ENCODE results near the gene RPEL1.
"Not testable (repeated sequence)": the region's sequence is repeated elsewhere in the genome, so short reads cannot be mapped to it uniquely, and the experiment has no call there.

RPEL1 gene

DNA sequence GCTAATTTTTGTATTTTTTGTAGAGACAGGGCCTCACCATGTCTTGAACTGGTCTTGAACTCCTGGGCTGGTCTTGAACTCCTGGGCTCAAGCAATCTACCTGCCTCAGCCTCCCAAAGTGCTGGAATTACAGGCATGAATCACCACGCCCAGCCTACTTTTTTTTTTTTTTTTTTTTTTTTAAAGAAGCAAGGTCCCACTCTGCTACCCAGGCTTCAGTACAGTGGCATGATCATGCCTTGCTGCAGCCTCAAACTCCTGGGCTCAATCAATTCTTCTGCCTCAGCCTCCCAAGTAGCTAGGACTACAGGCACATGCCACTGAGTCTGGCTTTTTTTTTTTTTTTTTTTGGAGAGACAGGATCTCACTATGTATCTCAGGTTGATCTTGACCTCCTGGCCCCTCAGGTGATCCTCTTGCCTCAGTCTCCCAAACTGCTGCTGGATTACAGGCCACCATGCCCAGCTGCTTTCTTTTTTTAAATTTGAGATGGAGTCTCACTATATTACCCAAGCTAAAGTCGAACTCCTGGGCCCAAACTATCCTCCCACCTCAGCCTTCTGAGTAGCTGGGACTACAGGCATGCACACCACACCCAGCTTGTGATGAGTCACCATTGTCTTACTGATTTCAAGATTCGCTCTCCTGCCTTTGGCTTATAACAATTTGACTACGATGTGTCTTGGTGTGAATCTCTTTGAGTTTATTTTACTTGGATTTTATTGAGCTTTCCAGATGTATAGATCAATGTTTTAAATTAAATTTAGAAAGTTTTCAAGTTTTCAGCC is 9.0 kb downstream of the RPEL1 start:
- no peak overlapping the region for H3K4me3 ChIP-seq (ENCODE audit: low read length)
- TF ChIP-seq EZH2phosphoT487 (IDR thresholded peaks at IDR 0.05; ENCODE audit: borderline replicate concordance, low read length) (no peak), CTCF (IDR thresholded peaks at IDR 0.05; ENCODE audit: low read depth, low read length, poor library complexity, severe bottlenecking) (no peak)
- no peaks in the 10 kb centered on the region for H3K36me3 ChIP-seq (ENCODE audit: control insufficient read depth, low read length)
- peaks cover 7% of the 10 kb centered on the region; the same call in 1 of the 2 replicates for H3K9me3 ChIP-seq (ENCODE audit: control insufficient read depth, insufficient read depth, low read length)
- no peaks in the 10 kb centered on the region for H4K20me1 ChIP-seq (ENCODE audit: control insufficient read depth, insufficient read depth, low read depth, low read length)
- H3K27ac ChIP-seq (ENCODE audit: low read depth, low read length): no peak overlapping the region
- H3K27me3 ChIP-seq (ENCODE audit: control insufficient read depth, low read length): no peaks in the 10 kb centered on the region
- H3K4me2 ChIP-seq (ENCODE audit: low read length): no peak overlapping the region
- no peaks in the 10 kb centered on the region for H3K4me1 ChIP-seq (ENCODE audit: control insufficient read depth, low read length)
- no peaks in the 10 kb centered on the region for H3F3A ChIP-seq (ENCODE audit: control insufficient read depth, insufficient read depth)
- no peaks in the 10 kb centered on the region for H3K9me2 ChIP-seq (replicated peaks; ENCODE audit: control insufficient read depth, low read length)
- no peaks in the 10 kb centered on the region for H3K79me2 ChIP-seq (ENCODE audit: control insufficient read depth, low read length)

GRCh38 chr10:103256613-103257012 is 10.9 kb downstream of the RPEL1 start:
- no peaks in the 10 kb centered on the region for H3K27me3 ChIP-seq (ENCODE audit: control insufficient read depth, low read length)
- no peaks in the 10 kb centered on the region for H3K9me2 ChIP-seq (replicated peaks; ENCODE audit: control insufficient read depth, low read length)
- H3F3A ChIP-seq (ENCODE audit: control insufficient read depth, insufficient read depth): no peaks in the 10 kb centered on the region
- no peak overlapping the region for H3K4me2 ChIP-seq (ENCODE audit: low read length)
- H3K36me3 ChIP-seq (ENCODE audit: control insufficient read depth, low read length): no peaks in the 10 kb centered on the region
- no peak overlapping the region for H3K27ac ChIP-seq (ENCODE audit: low read depth, low read length)
- no peaks in the 10 kb centered on the region for H3K4me1 ChIP-seq (ENCODE audit: control insufficient read depth, low read length)
- no peak for TF ChIP-seq CTCF (IDR thresholded peaks at IDR 0.05; ENCODE audit: low read depth, low read length, poor library complexity, severe bottlenecking)
- no peak for TF ChIP-seq EZH2phosphoT487 (IDR thresholded peaks at IDR 0.05; ENCODE audit: borderline replicate concordance, low read length)
- H3K4me3 ChIP-seq (ENCODE audit: low read length): no peak overlapping the region
- no peaks in the 10 kb centered on the region for H4K20me1 ChIP-seq (ENCODE audit: control insufficient read depth, insufficient read depth, low read depth, low read length)
- H3K9me3 ChIP-seq (ENCODE audit: control insufficient read depth, insufficient read depth, low read length): no peaks in the 10 kb centered on the region
- no peaks in the 10 kb centered on the region for H3K79me2 ChIP-seq (ENCODE audit: control insufficient read depth, low read length)

DNA sequence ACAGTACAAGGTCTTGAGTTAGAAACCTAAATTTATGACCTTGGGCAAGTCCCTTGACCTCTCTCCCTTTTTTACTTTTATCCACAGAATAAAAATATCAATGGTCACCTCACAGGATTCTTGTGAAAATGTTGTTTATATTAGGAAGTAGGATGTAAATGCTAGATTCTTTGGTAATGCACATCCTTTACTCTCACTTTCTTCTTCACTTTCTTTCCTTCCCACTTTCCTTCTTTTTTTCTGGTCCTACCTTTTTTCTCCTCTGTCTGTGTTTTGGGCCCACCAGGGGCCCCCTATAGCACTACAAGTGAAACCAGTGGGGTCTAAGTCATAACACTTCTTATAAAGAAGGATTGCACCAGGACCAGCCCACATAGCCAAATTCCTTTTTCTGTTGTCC is 12.1 kb downstream of the RPEL1 start:
- Histone ChIP-seq H3K4me1 (ENCODE audit: control insufficient read depth, low read length) (no peaks in the 10 kb centered on the region), H3K4me2 (ENCODE audit: low read length) (no peak overlapping the region), H3K27ac (ENCODE audit: low read depth, low read length) (no peak overlapping the region), H3F3A (ENCODE audit: control insufficient read depth, insufficient read depth) (no peaks in the 10 kb centered on the region), H4K20me1 (ENCODE audit: control insufficient read depth, insufficient read depth, low read depth, low read length) (no peaks in the 10 kb centered on the region), H3K9me3 (ENCODE audit: control insufficient read depth, insufficient read depth, low read length) (no peaks in the 10 kb centered on the region), H3K9me2 (replicated peaks; ENCODE audit: control insufficient read depth, low read length) (no peaks in the 10 kb centered on the region), H3K79me2 (ENCODE audit: control insufficient read depth, low read length) (no peaks in the 10 kb centered on the region), H3K27me3 (ENCODE audit: control insufficient read depth, low read length) (no peaks in the 10 kb centered on the region), H3K36me3 (ENCODE audit: control insufficient read depth, low read length) (no peaks in the 10 kb centered on the region), H3K4me3 (ENCODE audit: low read length) (no peak overlapping the region)
- TF ChIP-seq EZH2phosphoT487 (IDR thresholded peaks at IDR 0.05; ENCODE audit: borderline replicate concordance, low read length) (no peak), CTCF (IDR thresholded peaks at IDR 0.05; ENCODE audit: low read depth, low read length, poor library complexity, severe bottlenecking) (no peak)

DNA sequence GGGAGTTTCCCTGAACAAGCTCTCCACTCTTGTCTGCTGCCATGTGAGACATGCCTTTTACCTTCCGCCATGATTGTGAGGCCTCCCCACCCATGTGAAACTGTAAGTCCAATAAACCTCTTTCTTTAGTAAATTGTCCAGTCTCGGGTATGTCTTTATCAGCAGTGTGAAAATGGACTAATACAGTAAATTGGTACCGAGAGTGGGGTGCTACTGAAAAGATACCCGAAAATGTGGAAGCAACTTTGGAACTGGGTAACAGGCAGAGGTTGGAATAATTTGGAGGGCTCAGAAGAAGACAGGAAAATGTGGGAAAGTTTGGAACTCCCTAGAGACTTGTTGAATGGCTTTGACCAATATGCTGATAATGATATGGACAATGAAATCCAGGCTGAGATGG is 13.2 kb downstream of the RPEL1 start:
- not testable (repeated sequence) for H3K79me2 ChIP-seq (ENCODE audit: control insufficient read depth, low read length); H3K27ac ChIP-seq (ENCODE audit: low read depth, low read length); H3K9me3 ChIP-seq (ENCODE audit: control insufficient read depth, insufficient read depth, low read length); H3K4me2 ChIP-seq (ENCODE audit: low read length); H4K20me1 ChIP-seq (ENCODE audit: control insufficient read depth, insufficient read depth, low read depth, low read length); H3K4me3 ChIP-seq (ENCODE audit: low read length); H3K36me3 ChIP-seq (ENCODE audit: control insufficient read depth, low read length); H3K4me1 ChIP-seq (ENCODE audit: control insufficient read depth, low read length); H3F3A ChIP-seq (ENCODE audit: control insufficient read depth, insufficient read depth); H3K27me3 ChIP-seq (ENCODE audit: control insufficient read depth, low read length); H3K9me2 ChIP-seq (replicated peaks; ENCODE audit: control insufficient read depth, low read length)

Measured in DOHH2 (cell line).